Stimulated activated CD8-positive, alpha-beta memory T cell treated with anti-CD3 and anti-CD28 coated beads, Interleukin-12 subunit alpha, Interleukin-12 subunit beta, amount 100 ng/mL, for 24 hours (primary cell): ENCODE measurements around the gene NCOA3.
"Not testable (repeated sequence)": the region's sequence is repeated elsewhere in the genome, so short reads cannot be mapped to it uniquely, and the experiment has no call there.

Experiments
- DNase-seq: peaks from one replicate; pipeline ENCODE4 v3.0.0-alpha.2; 2020; ENCODE audit errors: extremely low read depth

The NCOA3 gene

DNA sequence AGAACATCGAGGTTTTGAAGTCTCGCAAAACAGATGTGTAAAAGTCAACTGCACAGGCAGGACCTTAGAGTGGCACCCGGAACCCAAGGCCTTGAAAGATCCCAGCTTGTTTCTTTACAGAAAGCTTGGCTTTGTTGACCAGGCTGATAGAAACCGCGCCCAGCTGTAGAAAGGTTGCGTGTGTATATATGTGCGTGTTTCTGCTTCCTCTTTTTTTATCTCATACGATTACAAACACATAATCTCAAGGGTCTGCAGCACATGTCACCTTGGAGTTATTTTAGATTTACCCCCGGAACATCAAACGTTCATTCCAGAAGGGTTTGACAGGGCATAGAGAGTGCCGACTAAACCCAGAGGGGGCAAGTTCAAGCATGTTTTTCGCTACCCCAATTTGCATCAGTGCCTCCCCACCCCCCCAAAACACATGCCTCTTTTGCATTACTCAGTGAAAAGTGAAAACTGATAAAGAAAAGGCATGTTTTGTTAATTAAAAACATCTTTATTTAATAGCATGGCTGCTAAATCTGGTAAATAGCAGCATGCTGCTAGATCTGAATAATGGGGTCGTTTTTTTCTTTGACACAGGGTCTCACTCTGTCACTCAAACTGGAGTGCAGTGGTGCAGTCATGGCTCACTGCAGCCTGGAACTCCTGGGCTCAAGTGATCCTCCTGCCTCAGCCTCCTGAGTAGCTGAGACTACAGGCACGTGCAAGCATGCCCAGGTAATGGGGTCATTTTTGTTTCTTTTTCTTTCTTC, 33.2 kb upstream of the NCOA3 start:
- DNase-seq = no peak

DNA sequence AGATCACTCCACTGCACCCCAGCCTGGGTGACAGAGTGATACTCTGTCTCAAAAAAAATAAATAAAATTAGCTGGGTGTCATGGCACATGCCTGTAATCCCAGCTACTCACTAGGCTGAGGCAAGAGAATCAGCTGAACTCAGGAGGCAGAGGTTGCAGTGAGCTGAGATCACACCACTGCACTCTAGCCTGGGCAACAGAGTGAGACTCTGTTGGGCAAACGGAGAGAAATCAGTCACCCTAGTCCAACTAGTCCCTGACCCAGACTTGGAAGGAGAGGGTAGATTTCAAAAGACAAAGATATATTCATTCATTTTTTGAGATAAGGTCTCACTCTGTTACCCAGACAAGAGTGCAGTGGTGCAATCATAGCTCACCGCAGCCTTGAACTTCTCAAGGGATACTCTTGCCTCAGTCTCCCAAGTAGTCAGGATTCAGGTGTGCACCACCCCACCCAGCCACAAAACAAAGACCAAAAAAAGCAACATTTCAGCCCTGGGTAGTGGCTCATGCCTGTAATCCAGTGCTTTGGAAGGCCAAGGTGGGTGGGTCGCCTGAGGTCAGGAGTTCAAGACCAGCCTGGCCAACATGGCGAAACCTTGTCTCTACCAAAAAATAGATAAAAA, 26.2 kb upstream of the NCOA3 start:
- DNase-seq = no peak

DNA sequence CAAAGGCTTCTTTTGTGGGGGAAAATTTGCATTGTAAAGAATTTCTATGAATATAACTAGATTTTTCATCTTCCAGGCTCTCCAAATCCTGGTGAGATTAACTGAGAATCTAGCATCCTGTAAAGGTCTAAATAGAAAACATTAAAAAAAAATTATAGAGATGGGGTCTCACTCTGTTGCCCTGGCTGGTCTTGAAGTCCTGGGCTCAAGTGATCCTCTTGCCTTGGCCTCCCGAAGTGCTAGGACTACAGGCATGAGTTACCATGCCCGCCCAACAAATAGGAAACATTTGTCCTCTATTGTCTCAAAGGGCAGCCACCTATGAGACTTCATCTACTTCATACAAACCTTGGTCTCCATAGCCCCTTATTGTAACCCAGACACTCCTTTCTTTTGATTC, 25.2 kb upstream of the NCOA3 start:
- no peak for DNase-seq

DNA sequence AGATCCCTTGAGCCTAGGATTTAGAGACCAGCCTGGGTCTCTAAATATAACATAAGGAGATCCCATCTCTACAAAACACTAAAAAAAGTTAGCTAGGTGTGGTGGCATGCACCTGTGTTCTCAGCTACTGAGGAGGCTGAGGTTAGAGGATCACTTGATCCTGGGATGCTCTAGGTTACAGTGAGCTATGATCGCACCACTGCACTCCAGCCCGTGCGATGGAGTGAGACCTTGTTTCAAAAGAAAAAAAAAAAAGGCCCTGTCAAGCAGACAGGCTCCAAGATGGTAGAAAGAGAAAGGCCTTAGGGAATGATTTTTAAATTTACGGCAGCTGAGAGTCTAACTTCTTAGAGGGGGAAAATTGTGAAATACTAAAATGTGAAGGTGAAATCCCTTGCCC, 22.6 kb upstream of the NCOA3 start:
- no peak for DNase-seq

DNA sequence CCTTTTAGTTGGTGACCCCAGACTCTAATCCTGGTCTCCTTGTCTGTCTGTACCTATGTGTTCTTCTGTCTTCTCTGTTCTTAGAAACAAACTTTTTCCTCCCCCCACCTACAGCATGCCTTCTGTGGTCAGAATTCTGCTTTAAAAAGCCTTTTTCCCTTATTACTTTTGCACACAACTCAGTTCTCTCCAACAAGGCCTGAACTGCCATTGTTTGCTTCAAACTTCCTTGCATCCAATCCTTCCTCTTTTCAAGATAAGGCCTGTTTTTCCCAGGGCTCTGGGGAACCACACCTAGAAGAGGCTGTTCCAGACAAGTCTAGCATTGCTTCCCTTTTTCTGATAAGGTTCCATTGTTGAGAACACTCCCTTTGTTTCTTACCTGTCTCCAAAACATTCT, 22.2 kb upstream of the NCOA3 start:
- DNase-seq = no peak

DNA sequence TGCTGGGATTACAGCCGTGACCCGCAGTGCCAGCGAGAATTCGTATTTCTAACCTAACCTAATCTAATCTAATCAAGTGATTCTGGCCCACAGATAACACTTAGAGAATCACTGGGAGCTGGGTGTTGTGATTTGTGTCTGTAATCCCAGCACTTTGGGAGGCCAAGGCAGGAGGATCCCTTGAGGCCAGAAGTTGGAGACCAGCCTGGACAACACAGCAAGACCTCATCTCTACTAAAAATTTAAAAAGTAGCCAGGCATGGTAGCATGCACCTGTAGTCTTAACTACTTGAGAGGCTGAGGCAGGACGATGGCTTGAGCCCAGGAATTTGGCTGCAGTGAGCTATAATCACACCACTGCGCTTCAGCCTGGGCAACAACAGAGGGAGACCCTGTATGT, 21.4 kb upstream of the NCOA3 start:
- no peak for DNase-seq

DNA sequence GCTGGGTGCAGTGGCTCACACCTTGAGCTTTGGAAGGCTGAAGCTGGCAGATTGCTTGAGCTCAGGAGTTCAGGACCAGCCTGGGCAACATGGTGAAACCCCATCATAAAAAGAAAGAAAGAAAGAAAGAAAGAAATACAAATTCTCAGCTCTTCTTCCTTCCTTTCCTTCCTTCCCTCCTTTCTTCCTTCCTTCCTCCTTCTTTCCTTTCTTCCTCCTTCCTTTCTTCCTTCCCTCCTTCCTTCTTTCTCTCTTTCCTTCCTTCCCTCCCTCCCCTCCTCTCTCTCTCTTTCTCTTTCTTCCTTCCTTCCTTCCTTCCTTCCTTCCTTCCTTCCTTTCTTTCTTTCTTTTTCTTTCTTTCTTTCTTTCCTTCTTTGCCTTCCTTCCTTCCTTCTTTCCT, 21.0 kb upstream of the NCOA3 start:
- DNase-seq = no peak

DNA sequence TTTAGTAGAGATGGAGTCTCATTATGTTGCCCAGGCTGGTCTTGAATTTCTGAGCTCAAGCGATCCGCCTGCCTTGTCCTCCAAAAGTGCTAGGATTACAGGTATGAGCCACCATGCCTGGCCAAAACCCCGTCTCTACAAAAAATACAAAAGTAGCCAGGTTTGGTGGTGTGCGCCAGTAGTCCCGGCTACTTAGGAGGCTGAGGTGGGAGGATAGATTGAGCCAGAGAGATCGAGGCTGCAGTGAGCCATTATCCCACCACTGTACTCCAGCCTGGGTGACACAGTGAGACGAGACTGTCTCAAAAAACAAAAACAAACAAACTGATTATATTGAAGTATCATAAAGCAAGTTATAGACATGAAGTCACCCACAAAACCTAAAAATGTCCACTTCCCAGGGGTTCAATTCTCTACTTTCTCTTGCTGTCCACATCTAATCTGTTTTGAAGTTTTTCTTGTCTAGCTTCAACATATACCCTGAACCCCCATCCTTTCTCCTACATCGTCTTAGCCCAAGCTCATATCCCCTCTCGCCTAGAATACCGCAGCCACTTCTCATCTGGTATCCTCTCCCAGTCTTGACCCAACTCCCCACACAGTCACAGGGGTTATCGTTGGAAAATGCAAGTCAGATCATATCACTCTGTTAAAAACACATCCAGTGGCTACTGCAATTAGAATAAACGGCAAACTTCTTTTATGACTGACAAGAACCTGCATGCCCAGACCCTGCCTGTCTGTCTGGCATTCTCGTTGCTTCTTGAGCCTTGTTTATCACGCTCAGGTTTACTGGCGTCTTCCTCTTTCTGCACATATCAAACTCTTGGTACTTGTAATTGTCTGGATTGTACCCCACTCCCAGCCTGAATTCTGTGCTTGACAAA, 20.1 kb upstream of the NCOA3 start:
- DNase-seq = no peak

DNA sequence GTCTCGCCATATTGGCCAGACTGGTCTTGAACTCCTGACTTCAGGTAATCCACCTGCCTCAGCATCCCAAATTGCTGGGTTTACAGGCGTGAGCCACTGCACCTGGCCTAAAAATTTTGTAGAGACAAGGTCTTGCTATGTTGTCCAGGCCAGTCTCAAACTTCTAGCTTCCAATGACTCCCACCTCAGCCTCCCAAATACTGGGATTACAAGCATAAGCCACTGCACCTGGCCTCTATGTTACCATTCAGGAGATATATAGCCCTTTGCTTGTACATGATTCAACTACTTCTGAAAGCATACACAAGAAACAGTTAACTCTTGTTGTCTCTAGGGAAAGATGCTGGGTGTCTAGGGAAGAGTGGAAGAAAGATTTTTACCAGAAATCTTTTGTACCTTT, 19.0 kb upstream of the NCOA3 start:
- no peak for DNase-seq

DNA sequence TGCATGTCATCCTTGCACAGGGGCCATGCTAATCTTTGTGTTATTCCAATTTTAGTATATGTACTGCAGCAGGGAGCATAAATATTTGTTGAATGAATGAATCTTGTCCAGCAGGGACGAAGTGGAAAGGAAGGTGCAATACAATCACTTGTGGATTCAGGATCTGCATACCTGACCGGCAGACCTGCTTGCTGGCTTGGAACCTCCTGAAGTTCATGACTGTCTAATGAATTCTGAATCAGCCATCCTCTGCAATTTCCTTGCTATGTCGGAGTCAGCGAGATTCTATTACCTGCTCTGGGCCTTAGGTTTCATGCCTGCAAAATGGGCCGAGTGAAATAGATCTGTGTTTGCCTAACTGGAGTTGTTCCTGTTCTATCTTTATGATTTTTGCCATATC, 17.4 kb upstream of the NCOA3 start:
- no peak for DNase-seq

DNA sequence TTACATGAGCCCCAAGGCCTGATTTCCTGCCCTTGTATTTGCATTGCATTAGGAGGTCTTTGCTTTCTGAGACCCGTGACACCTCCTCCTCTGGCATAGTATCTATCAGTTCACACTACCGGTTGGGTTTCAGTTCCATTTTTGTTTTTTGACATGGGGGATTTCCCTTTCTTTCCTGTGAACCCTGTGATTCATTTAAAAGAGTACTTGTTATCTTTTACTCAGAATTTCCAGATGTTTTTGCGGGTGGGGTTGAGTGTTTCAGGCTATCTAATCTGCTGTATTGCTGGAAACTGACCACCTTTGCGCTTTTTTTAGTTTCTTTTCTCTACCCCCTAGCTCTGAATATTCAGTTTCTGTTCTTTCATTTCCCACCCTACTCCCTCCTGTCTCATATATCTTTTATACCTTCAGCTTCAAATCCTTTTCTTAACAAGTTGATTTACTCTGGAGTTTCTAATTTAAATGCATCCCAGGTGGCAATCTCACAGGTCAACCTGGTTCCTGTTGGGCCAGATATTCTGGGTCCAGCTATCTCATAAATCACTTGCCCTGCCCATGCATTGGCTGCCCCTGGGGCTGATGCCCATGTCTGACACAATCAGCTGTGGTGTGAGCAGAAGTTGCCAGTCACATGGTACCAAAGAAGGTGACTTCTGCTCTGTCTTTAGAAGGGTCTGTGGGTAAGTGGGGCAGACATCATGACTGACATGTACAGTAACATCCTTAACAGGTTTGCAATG, 14.3 kb upstream of the NCOA3 start:
- no peak for DNase-seq

DNA sequence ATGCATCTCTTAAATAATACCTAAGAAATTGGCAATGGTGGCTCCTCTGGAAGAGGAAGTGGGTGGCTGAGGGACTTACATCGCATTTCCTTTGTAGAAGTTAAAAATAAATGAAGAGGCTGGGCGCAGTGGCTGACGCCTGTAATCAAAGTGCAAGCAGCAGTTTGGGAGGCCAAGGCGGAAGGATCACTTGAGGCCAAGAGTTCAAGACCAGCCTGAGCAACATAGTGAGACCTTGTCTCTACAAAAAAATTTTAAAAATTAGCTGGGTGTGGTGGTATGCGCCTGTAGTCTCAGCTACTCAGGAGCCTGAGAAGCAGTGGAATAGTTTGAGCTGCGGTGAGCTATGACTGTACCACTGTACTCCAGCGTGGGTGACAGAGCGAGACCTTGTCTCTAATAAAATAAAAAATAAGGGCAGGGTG, 12.2 kb upstream of the NCOA3 start:
- DNase-seq = no peak

DNA sequence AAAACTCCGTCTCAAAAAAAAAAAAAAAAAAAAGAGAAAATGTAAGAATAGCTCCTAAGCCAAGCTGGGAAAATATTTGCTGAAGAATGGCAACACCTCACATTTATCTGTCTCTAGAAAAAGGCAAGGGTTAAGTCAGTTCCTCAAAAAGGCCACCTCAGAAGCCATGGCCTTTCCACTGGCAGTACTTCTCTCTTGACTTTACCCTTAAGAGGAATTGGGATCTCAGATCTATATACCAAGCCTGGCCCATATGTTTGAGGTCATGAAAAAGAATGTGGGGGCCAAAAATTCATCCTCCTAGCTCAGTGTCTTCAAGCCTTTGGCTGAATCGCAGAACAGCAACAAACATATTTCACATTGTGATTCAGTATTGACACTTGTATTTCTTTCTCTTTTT, 10.9 kb upstream of the NCOA3 start:
- DNase-seq = no peak

DNA sequence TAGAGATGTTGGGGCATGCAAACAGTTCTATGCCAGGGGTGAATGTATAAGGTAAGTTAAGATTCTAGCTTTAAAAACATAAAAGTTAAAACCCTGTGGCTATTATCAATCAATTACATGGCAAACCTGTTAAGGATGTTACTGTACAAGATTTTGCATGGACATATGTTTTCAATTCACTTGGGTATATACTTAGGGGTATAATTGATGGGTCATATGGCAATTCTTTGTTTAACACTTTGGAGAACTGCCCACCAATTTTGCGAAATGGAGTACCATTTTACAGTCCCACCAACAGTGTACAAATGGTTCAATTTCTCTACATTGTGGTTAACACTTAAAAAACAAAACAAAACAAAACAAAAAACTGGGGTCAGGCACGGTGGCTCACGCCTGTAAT, 9.4 kb upstream of the NCOA3 start:
- no peak for DNase-seq

DNA sequence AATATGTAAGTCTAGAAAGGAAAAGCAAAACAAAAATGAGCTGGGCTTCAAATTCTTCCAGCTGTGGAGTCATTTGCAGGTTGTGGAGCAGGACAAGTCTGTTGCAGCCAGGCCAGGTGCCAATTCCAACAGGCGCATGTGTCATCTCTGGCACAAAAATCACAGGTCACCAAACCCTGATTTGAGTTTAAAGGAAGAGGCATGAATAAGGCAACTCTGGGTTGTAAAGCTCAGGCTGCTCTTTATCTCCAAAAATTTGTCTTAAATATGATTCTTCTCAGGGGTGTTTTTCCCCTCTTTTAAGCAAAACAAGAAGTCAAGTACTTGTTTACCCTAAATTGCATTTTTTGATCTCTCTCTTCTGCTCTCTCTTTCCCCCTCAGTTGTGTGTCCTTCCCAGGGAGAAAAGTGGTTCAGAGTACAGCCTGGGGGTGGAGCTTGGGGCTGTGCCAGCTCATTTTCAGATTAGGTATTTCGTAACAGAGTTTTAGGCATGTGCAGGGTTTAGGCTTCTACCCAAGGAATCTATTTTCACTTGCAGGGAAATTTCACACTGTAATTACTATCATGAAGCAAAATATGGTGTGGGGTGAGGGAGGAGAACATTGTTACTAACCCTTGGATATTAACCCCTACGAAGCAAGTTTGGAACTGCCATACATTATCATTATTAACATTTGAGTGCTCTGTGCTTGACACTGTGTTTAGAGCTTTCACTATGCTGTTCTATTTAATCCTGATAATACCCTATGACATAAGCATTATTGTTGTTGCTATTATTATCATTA, 8.3 kb upstream of the NCOA3 start:
- DNase-seq = no peak

DNA sequence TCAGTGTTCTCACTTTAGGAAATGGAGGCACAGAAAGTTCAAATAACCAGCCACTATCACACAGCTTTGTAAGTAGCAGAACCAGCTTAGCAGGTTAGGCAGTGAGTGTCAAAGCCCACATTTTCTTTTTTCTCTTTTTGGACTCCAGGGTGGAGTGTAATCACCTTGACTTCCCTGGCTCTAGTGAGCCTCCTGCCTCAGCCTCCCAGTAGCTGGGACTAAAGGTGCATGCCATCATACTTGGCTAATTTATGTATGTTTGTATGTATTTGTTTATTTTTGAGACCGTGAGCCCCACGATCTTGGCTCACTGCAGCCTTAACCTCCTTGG, 7.8 kb upstream of the NCOA3 start:
- DNase-seq = no peak

DNA sequence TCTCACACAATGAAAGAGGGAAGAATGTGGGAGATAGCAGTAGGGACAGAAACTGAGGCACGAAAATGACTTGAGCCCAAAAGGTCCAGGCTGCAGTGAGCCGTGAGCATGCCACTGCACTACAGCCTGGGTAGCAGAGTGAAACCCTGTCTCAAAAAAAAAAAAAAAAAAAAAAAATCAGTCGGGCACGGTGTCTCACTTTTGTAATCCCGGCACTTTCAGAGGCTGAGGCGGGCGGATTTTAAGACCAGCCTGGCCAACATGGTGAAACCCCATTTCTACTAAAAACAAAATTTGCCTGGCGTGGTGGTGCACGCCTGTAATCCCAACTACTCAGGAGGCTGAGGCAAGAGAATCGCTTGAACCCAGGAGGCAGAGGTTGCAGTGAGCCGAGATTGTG, 7.1 kb upstream of the NCOA3 start:
- DNase-seq = not testable (repeated sequence)

DNA sequence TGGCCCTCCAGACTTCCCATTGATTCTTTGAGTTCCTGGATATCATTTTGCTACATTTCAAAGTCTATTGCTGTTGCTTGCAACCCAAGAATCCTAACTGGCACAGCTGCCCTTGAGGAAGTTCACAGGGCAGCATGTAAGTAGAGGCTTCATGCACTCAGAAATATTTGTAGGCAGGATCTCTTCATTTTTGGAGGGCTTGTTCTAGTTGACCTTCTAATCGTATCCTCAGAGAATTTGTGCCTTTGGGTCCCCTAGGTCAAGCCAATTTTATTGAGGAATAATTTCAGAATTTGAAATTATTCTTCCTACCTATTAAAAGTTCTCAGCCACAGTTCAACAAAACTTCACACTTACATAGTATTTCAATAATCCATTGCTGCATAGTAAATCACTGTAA, 5.6 kb upstream of the NCOA3 start:
- no peak for DNase-seq

DNA sequence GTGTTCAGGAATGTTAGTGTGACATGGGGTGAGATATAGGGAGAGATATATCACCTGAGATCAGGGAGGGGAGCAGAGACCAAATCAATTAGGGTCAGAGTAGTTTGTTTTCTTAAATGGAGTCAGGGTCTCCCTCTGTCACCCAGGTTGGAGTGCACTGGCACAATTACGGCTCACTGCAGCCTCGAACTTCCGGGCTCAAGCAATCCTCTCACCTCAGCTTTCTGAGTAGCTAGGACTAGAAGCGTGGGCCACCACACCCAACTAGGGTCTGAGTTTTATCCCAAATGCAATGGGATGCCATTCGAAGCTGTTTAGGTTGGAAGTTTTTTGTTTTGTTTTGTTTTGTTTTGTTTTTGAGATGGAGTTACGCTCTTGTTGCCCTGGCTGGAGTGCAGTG, 3.1 kb upstream of the NCOA3 start:
- DNase-seq = no peak

DNA sequence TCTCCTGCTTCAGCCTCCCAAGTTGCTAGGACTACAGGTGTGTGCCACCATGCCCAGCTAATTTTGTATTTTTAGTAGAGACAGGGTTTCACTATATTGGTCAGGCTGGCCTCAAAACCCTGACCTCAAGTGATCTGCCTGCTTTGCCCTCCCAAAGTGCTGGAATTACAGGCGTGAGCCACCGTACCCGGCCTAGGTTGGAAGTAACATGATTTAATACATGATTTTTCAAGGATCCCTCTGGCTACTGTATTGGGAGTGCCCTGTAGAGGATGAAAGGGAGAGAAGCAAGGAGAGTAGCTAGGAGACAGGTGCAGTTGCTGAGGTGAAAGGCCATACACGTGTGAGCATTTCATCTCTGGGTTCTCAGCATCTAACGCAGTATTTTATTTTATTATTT, 2.6 kb upstream of the NCOA3 start:
- DNase-seq = no peak

DNA sequence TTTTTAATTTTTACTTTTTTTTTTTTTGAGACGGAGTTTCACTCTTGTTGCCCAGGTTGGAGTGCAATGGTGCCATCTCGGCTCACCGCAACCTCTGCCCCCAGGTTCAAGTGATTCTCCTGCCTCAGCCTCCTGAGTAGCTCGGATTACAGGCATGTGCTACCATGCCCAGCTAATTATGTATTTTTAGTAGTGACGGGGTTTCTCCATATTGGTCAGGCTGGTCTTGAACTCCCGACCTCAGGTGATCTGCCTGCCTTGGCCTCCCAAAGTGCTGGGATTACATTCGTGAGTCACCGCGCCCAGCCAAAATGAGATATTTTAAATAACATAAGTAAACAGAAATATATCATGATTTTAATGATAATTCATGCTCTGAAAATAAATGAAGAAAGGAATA, 1.6 kb upstream of the NCOA3 start:
- DNase-seq = not testable (repeated sequence)
